HG02938 (cell line): ENCODE measurements around the gene MYF5.

Experiments used
- ATAC-seq: cut with Tn5 transposase; IDR thresholded peaks from one replicate; pipeline ENCODE4 v1.9.1; 2021; ENCODE audit warnings: mild to moderate bottlenecking, moderate library complexity; ENCODE audit not compliant: unreplicated experiment

Gene MYF5

GRCh38 chr12:80756875-80757274 lies 40.2 kb downstream of the MYF5 start:
- ATAC-seq, result peak; percentile 60

GRCh38 chr12:80761838-80762237 lies 45.1 kb downstream of the MYF5 start:
- no peak for ATAC-seq

- ATAC-seq, result no peak
These were observed 47.2 kb downstream of the MYF5 start for GRCh38 chr12:80763874-80764273.

DNA sequence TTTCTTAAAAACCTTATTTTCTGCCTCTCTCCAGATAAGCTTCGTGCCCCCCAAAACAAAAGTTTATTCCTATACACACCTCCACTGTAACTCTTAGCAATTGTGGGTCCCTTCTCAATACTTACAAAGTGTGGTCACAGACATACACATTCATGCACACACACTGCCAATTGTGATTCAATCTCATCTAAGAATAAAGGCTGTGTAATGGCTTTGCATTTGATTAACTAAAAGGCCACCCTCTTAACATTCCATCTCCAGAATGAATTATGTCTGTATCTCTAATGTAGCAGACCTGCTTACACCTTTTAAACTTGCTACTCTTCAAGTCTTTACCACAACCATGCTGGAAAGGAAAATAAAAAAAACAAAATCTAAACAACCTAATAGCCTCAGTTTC lies 49.5 kb downstream of the MYF5 start:
- no peak for ATAC-seq

GRCh38 chr12:80766897-80767296 lies 50.2 kb downstream of the MYF5 start:
- ATAC-seq, result peak; percentile 91
